GM12872 (cell line): ENCODE measurements around the gene ZNF580.

Experiments
- TF ChIP-seq, protein P1 (sequence below): IDR thresholded peaks from 3 replicates; pipeline ENCODE4 v1.5.1; 2011; ENCODE audit warnings: low read depth, mild to moderate bottlenecking, low read length, moderate library complexity; ENCODE audit not compliant: insufficient read depth

ZNF580 gene

DNA sequence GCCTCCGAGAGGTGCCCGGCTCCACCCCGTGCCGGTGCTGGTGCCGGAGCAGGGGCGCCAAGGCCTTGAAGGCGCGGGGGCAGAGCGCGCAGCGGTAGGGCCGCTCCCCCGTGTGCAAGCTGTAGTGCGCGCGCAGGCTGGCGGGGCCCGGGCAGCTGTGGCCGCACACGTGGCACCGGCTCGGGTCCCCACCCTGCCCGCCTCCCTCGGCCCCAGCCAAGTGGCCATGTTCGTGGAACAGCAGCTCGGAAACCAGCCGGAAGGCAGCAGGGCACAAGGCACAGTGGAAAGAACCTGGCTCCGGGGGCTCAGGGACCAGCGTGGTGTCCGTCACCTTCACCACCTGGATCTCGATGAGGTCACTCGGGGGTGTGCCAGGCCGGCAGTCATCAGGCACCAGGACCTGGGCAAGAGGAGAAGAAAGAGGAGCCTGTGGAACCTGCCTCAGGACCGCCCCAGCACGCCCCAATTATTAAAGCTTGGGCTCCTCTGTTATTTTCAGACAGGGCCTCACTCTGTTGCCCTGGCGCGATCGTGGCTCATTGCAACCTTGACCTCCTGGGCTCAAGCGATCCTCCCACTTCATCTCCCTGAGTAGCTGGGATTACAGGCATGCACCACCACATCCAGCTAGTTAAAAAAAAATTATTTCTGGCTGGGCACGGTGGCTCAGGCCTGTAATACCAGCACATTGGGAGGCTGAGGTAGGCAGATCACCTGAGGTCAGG lies 18.4 kb upstream of the ZNF580 start:
- TF ChIP-seq, protein P1, sequence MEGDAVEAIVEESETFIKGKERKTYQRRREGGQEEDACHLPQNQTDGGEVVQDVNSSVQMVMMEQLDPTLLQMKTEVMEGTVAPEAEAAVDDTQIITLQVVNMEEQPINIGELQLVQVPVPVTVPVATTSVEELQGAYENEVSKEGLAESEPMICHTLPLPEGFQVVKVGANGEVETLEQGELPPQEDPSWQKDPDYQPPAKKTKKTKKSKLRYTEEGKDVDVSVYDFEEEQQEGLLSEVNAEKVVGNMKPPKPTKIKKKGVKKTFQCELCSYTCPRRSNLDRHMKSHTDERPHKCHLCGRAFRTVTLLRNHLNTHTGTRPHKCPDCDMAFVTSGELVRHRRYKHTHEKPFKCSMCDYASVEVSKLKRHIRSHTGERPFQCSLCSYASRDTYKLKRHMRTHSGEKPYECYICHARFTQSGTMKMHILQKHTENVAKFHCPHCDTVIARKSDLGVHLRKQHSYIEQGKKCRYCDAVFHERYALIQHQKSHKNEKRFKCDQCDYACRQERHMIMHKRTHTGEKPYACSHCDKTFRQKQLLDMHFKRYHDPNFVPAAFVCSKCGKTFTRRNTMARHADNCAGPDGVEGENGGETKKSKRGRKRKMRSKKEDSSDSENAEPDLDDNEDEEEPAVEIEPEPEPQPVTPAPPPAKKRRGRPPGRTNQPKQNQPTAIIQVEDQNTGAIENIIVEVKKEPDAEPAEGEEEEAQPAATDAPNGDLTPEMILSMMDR: no peak

DNA sequence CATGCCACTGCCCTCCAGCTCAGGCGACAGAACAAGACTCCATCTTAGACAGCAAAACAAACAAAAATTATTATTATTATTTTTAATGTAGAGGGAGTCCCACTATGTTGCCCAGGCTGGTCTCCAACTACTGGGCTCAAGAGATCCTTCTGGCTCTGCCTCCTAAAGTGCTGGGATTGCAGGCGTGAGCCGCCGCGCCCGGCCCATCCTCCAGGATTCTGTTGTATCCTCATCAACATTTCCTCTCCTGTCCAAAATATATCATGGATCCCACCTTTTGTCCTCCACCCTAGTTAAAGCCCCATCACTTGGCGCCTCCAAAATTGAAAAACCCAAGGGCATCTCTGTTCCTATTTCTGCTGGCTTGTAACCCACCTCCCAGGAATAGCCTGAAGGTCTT lies 17.7 kb upstream of the ZNF580 start:
- TF ChIP-seq, protein P1: no peak

DNA sequence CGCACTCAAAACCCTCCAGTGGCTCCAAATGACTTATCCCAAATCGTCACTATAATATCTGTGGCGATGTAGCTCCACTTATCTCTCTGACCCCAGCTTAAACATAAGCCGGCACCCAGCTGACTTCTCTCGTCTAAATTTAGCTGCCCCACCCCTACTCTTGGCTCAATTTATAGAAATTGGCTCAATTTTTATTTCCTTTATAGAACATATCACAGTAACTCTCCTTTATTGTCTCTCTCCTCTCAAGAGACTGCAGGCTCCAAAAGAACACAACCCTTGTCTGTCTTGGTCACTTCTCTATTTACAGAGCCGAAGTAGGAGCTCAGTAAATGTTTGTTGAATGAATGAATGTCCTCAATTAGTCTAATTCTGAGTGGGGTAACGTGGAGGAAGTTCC lies 17.2 kb upstream of the ZNF580 start:
- TF ChIP-seq, protein P1: no peak

DNA sequence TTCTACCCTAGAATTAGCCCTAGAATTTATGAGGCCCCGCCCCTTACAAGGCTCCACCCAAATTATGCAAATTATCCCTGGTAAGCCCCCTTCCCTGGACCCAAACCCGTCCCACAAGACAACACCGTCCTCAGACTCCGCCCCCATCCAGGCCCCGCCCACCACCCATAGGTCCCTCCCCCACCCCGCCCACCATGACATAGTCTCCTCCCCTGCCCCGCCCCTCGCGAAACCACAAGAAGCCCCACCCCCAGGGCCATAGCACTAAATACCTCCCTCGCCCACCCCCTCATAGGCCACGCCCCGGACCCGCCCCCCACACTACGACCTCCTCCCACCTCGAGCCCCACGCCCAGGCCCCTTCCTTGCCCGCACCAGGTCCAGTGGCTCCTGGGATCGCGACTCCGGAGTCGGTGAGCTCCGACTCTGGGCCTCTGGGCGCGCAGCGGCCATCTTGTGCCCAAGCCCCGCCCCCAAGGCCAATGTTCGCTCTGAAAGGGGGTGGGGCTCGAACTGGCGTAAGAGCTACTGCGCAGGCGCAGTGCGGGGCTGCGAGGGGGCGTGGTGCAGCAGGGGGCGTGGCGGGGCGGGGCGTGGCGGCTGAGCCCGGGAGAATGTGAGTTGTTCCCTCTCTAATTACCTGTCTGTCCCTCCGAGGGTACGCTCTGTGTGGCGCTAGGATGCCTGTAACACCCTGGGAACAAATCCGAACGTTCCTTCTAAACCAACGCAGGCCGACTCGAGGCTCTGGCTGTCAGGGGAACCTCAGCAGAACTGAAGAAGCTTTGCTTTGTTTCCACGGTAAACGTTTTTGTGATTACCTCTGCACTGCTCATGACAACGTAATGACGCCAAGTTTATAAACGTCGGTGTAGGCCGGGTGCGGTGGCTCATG lies 16.4 kb upstream of the ZNF580 start, which contains the start of gene ZNF784:
ZNF784 (minus strand) TSS at position 458 of the 895 bp plus-strand sequence; CDS start at position 453, 5 bp downstream.
- TF ChIP-seq, protein P1: no peak

DNA sequence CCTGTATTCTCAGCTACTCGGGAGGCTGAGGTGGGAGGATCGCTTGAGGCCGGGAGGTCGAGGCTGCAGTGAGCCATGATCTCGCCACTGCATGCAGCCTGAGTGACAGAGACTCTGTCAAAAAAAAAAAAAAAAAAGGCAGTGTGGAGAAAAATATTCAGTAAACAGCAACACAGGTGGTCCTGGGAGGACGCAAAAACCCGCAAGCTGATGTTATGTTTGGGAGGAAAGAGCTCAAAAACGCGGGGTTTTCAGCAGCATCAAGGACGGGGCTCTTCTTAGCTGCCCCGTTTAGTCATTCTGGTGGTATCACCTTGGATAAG lies 15.8 kb upstream of the ZNF580 start:
- TF ChIP-seq, protein P1: no peak

DNA sequence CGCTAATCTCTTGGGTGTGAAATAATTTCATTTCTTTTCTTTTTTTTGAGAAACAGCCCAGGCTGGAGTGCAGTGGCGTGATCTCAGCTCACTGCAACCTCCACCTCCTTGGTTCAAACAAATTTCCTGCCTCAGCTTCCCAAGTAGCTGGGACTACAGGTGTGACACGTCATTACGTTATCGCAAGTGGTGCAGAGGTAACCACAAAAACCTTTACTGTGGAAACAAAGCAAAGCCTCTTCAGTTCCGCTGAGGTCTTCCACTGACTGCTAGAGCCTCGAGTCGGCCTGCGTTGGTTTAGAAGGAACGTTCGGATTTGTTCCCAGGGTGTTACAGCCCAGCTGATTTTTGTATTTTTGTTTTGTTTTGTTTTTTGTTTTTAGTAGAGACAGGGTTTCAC lies 14.5 kb upstream of the ZNF580 start:
- TF ChIP-seq, protein P1: no peak

DNA sequence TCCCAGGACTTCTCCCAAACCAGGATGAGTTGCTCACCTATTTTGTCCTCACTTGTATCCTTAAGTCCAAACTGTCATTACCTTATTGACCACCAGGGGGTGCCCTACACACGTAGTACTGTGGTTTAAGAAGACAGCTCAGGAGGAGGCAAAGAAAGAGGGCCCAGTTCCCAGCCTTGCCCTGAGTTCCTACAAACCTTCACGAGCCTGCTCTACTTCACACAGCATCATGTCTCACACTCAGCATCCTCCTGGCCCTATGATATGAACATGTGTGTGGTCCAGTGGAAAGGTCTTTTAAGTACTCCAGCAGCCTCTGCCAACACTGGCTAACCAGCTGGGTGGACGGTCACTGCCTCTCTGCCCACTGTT lies 8.4 kb upstream of the ZNF580 start:
- TF ChIP-seq, protein P1: peak; percentile 78
